Activated B cell treated with CpG ODN at 0.5 μM for 24 hours (primary cell): ENCODE results near the gene CNTN4. TPM values are rescaled to one million over a fixed set of nuclear protein-coding genes. Genes with fewer than 3 reads are reported as not detected.

ENCODE experiments used
- ATAC-seq: fragments of 200-7000 bp; cut with Tn5 transposase; one replicate; pipeline ENCODE4 v1.10.0; 2021; ENCODE audit warnings: low read depth, mild to moderate bottlenecking, moderate library complexity
- CTCF ChIA-PET: fragments of 350-600 bp; sonication (Branson Sonifier 250); formaldehyde crosslinking; loops from one replicate; lab custom pipeline; 2021; ENCODE audit warnings: antibody characterized with exemption; lab: Charles Lee
- POLR2A ChIA-PET: fragments of 350-600 bp; sonication (Branson Sonifier 250); formaldehyde crosslinking; loops from one replicate; lab custom pipeline; 2021; ENCODE audit warnings: antibody characterized with exemption; lab: Charles Lee
- DNase-seq: peaks from one replicate; pipeline ENCODE4 v3.0.0; 2022
- H3K27ac Mint-ChIP-seq: one replicate; pipeline ENCODE4 v1.8.0; 2020; ENCODE audit warnings: mixed read lengths
- H3K27me3 Mint-ChIP-seq: one replicate; pipeline ENCODE4 v1.8.0; 2021; ENCODE audit warnings: mixed read lengths
- H3K36me3 Mint-ChIP-seq: one replicate; pipeline ENCODE4 v1.8.0; 2021; ENCODE audit warnings: low read depth, mixed read lengths
- H3K4me1 Mint-ChIP-seq: one replicate; pipeline ENCODE4 v1.8.0; 2021; ENCODE audit warnings: mixed read lengths
- H3K4me3 Mint-ChIP-seq: one replicate; pipeline ENCODE4 v1.8.0; 2020; ENCODE audit warnings: mild to moderate bottlenecking, mixed read lengths
- H3K9me3 Mint-ChIP-seq: one replicate; pipeline ENCODE4 v1.8.0; 2020; ENCODE audit warnings: mixed read lengths
- CTCF ChIP-seq: fragments of 200-600 bp; IDR thresholded peaks from one replicate; pipeline ENCODE4 v1.8.0; 2022; ENCODE audit warnings: antibody characterized with exemption, mild to moderate bottlenecking
- intact Hi-C: fragments of 100-400 bp; cut with micrococcal nuclease; formaldehyde crosslinking; loops from one replicate; pipeline ENCODE4 v1.15.1; 2024
- total RNA-seq: library from RNA; stranded (reverse); gene quantifications from 2 replicates; pipeline ENCODE4 v1.2.3, GENCODE V29; 2022

Gene CNTN4
- total RNA-seq, 1 donor from 2014 or later: not detected

GRCh38 chr3:2770451-2770850 is 671.8 kb downstream of the CNTN4 start:
- ATAC-seq (no peak), DNase-seq (no peak)
- no peaks in the 10 kb centered on the region for H3K9me3 Mint-ChIP-seq
- intact Hi-C loops: no loop called here
- TF ChIP-seq CTCF: no peak
- no peak overlapping the region for H3K4me3 Mint-ChIP-seq
- ChIA-PET CTCF (no interaction called here), POLR2A (no interaction called here)
- H3K4me1 Mint-ChIP-seq: no peaks in the 10 kb centered on the region
- H3K27ac Mint-ChIP-seq: no peak overlapping the region
- no peaks in the 10 kb centered on the region for H3K36me3 Mint-ChIP-seq
- H3K27me3 Mint-ChIP-seq: no peaks in the 10 kb centered on the region

GRCh38 chr3:2771193-2771592 is 672.5 kb downstream of the CNTN4 start:
- no peaks in the 10 kb centered on the region for H3K36me3 Mint-ChIP-seq
- ATAC-seq: no peak
- no peak for DNase-seq
- no peaks in the 10 kb centered on the region for H3K9me3 Mint-ChIP-seq
- H3K27me3 Mint-ChIP-seq: no peaks in the 10 kb centered on the region
- TF ChIP-seq CTCF: no peak
- no peak overlapping the region for H3K27ac Mint-ChIP-seq
- ChIA-PET POLR2A (no interaction called here), CTCF (no interaction called here)
- H3K4me1 Mint-ChIP-seq: no peaks in the 10 kb centered on the region
- no peak overlapping the region for H3K4me3 Mint-ChIP-seq
- intact Hi-C loops: no loop called here

- ATAC-seq (no peak), DNase-seq (no peak)
- H3K27ac Mint-ChIP-seq: no peak overlapping the region
- no peaks in the 10 kb centered on the region for H3K36me3 Mint-ChIP-seq
- no peak for TF ChIP-seq CTCF
- ChIA-PET POLR2A (no interaction called here), CTCF (no interaction called here)
- H3K4me3 Mint-ChIP-seq: no peak overlapping the region
- intact Hi-C loops: no loop called here
- no peaks in the 10 kb centered on the region for H3K9me3 Mint-ChIP-seq
- H3K4me1 Mint-ChIP-seq: no peaks in the 10 kb centered on the region
- H3K27me3 Mint-ChIP-seq: no peaks in the 10 kb centered on the region
These were observed 673.1 kb downstream of the CNTN4 start for GRCh38 chr3:2771741-2772140.

GRCh38 chr3:2772803-2773202 is 674.1 kb downstream of the CNTN4 start:
- Mint-ChIP-seq H3K9me3 (no peaks in the 10 kb centered on the region), H3K27me3 (no peaks in the 10 kb centered on the region), H3K4me3 (no peak overlapping the region), H3K27ac (no peak overlapping the region), H3K36me3 (no peaks in the 10 kb centered on the region), H3K4me1 (no peaks in the 10 kb centered on the region)
- ChIA-PET POLR2A (no interaction called here), CTCF (no interaction called here)
- no peak for TF ChIP-seq CTCF
- ATAC-seq (no peak), DNase-seq (no peak)
- intact Hi-C loops: no loop called here

GRCh38 chr3:2774481-2775249 is 676.0 kb downstream of the CNTN4 start:
- CTCF ChIA-PET: no interaction called here

More at GRCh38 chr3:2774481-2775249, 676.0 kb downstream of the CNTN4 start:
- no peak for DNase-seq
- Mint-ChIP-seq H3K27me3 (no peaks in the 10 kb centered on the region), H3K4me1 (no peaks in the 10 kb centered on the region), H3K36me3 (no peaks in the 10 kb centered on the region), H3K27ac (no peak overlapping the region), H3K9me3 (no peaks in the 10 kb centered on the region), H3K4me3 (no peak overlapping the region)
- ATAC-seq: no peak
- no peak for TF ChIP-seq CTCF
- POLR2A ChIA-PET: no interaction called here
- intact Hi-C loops: no loop called here
